IMR-90 (cell line): Measurements from ENCODE around the gene CCNI2. TPM values are rescaled to one million over a fixed set of nuclear protein-coding genes. Genes with fewer than 3 reads are reported as not detected.
A peak's percentile ranks its signal among the peaks of the same experiment; 100 is the strongest.

Source experiments
- ATAC-seq: fragments of 200-7000 bp; cut with Tn5 transposase; 2 replicates; pipeline ENCODE4 v1.9.1; 2020; ENCODE audit warnings: low read depth, mild to moderate bottlenecking, moderate library complexity
- BruUV-seq: library from RNA; stranded (reverse); fragments of 400-500 nt; replicated peaks from 2 replicates; lab custom pipeline; 2021; lab: Mats Ljungman, UMichigan
- CTCF ChIA-PET: fragments of 300-600 bp; formaldehyde crosslinking; extraction: SDS; loops from one replicate; lab custom pipeline; 2021; ENCODE audit warnings: antibody characterized with exemption; lab: Yijun Ruan, JAX
- POLR2A ChIA-PET: fragments of 300-600 bp; sonication (Branson Sonifier 250); formaldehyde crosslinking; loops from one replicate; lab custom pipeline; 2022; ENCODE audit warnings: antibody characterized with exemption; ENCODE audit not compliant: unreplicated experiment; lab: Charles Lee
- DNase-seq: peaks from one replicate; pipeline ENCODE4 v3.0.0; 2013
- H2AFZ ChIP-seq: replicated peaks from 2 replicates; pipeline ENCODE3; 2013; ENCODE audit warnings: low read length, mild to moderate bottlenecking; ENCODE audit not compliant: poor library complexity
- H2AK5ac ChIP-seq: 2 replicates; pipeline ENCODE4 v1.6.1; 2013; ENCODE audit warnings: low read depth, low read length, inconsistent platforms
- H2AK9ac ChIP-seq: replicated peaks from 2 replicates; pipeline ENCODE3; 2013; ENCODE audit warnings: mild to moderate bottlenecking, low read depth, low read length, moderate library complexity; ENCODE audit not compliant: poor library complexity
- H2BK120ac ChIP-seq: 2 replicates; pipeline ENCODE4 v1.6.1; 2013; ENCODE audit warnings: low read depth, low read length, inconsistent platforms
- H2BK15ac ChIP-seq: 3 replicates; pipeline ENCODE4 v1.6.1; 2013; ENCODE audit warnings: low read depth, low read length, inconsistent platforms
- H2BK20ac ChIP-seq: 2 replicates; pipeline ENCODE4 v1.6.1; 2013; ENCODE audit warnings: low read depth, mild to moderate bottlenecking, inconsistent platforms, low read length, moderate library complexity
- H2BK5ac ChIP-seq: 2 replicates; pipeline ENCODE4 v1.6.1; 2013; ENCODE audit warnings: mild to moderate bottlenecking, low read depth, low read length, inconsistent platforms; ENCODE audit not compliant: poor library complexity, severe bottlenecking
- H3K14ac ChIP-seq: replicated peaks from 2 replicates; pipeline ENCODE4 v1.6.1; 2013; ENCODE audit warnings: low read depth, low read length, inconsistent platforms
- H3K18ac ChIP-seq: 2 replicates; pipeline ENCODE4 v1.6.1; 2013; ENCODE audit warnings: low read depth, low read length, control low read depth
- H3K23ac ChIP-seq: 2 replicates; pipeline ENCODE4 v1.6.1; 2013; ENCODE audit warnings: low read depth, low read length, inconsistent platforms
- H3K27ac ChIP-seq: 2 replicates; pipeline ENCODE4 v1.5.1; 2013; ENCODE audit warnings: mild to moderate bottlenecking, control low read depth, low read length; ENCODE audit not compliant: insufficient read depth
- H3K27me3 ChIP-seq: 2 replicates; pipeline ENCODE4 v1.6.1; 2013; ENCODE audit warnings: low read length; ENCODE audit not compliant: control insufficient read depth, insufficient read depth
- H3K36me3 ChIP-seq: 2 replicates; pipeline ENCODE4 v1.6.1; 2013; ENCODE audit warnings: low read length, mixed read lengths; ENCODE audit not compliant: control insufficient read depth, insufficient read depth
- H3K4ac ChIP-seq: 2 replicates; pipeline ENCODE4 v1.6.1; 2013; ENCODE audit warnings: low read depth, low read length, inconsistent platforms
- H3K4me1 ChIP-seq: 2 replicates; pipeline ENCODE4 v1.6.1; 2013; ENCODE audit warnings: low read length, mixed read lengths; ENCODE audit not compliant: control insufficient read depth, insufficient read depth
- H3K4me2 ChIP-seq: 2 replicates; pipeline ENCODE4 v1.6.1; 2013; ENCODE audit warnings: low read depth, mild to moderate bottlenecking, control low read depth, low read length, moderate library complexity
- H3K4me3 ChIP-seq: 2 replicates; pipeline ENCODE4 v1.5.1; 2013; ENCODE audit warnings: low read depth, mild to moderate bottlenecking, control low read depth, low read length, moderate library complexity; ENCODE audit not compliant: insufficient read depth
- H3K56ac ChIP-seq: 2 replicates; pipeline ENCODE4 v1.6.1; 2013; ENCODE audit warnings: low read length, inconsistent platforms; ENCODE audit not compliant: insufficient read depth; ENCODE audit errors: extremely low read depth
- H3K79me1 ChIP-seq, 2 experiments: 2 replicates each; pipeline ENCODE4 v1.6.1; 2013; ENCODE audit warnings: low read length in 2 of 2, inconsistent platforms in 1 of 2, low read depth in 1 of 2
- H3K9ac ChIP-seq: 2 replicates; pipeline ENCODE4 v1.6.1; 2013; ENCODE audit warnings: low read depth, low read length, control low read depth
- H3K9me1 ChIP-seq: 2 replicates; pipeline ENCODE4 v1.6.1; 2013; ENCODE audit warnings: low read length, inconsistent platforms; ENCODE audit not compliant: insufficient read depth
- H3K9me3 ChIP-seq: 2 replicates; pipeline ENCODE4 v1.6.1; 2013; ENCODE audit warnings: low read length; ENCODE audit not compliant: control insufficient read depth, insufficient read depth
- H4K20me1 ChIP-seq: 2 replicates; pipeline ENCODE4 v1.6.1; 2013; ENCODE audit warnings: low read length, inconsistent platforms; ENCODE audit not compliant: insufficient read depth
- H4K5ac ChIP-seq: 2 replicates; pipeline ENCODE4 v1.6.1; 2013; ENCODE audit warnings: mild to moderate bottlenecking, low read depth, low read length, control low read depth
- H4K8ac ChIP-seq, 2 experiments: 2 replicates each; pipeline ENCODE4 v1.6.1; 2013; ENCODE audit warnings: low read depth in 2 of 2, low read length in 2 of 2, control low read depth in 1 of 2, inconsistent platforms in 1 of 2
- H4K91ac ChIP-seq: 2 replicates; pipeline ENCODE4 v1.6.1; 2013; ENCODE audit warnings: low read depth, low read length, inconsistent platforms; ENCODE audit not compliant: insufficient read depth
- CEBPB ChIP-seq: IDR thresholded peaks from 2 replicates; pipeline ENCODE4 v1.6.1; 2012; ENCODE audit warnings: low read depth, low read length, improper control_type of control experiment
- CHD1 ChIP-seq: IDR thresholded peaks from 2 replicates; pipeline ENCODE4 v1.6.1; 2012; ENCODE audit warnings: low read depth, low read length, improper control_type of control experiment
- FOS ChIP-seq: fragments of 150-350 bp; IDR thresholded peaks from 2 replicates; pipeline ENCODE4 v1.6.1; 2016; ENCODE audit warnings: low read depth, low read length
- NFE2L2 ChIP-seq: fragments of 150-350 bp; IDR thresholded peaks from 2 replicates; pipeline ENCODE4 v1.6.1; 2016; ENCODE audit warnings: low read depth, mild to moderate bottlenecking, low read length
- RAD21 ChIP-seq: IDR thresholded peaks from 2 replicates; pipeline ENCODE4 v1.6.1; 2012; ENCODE audit warnings: low read length, improper control_type of control experiment
- RCOR1 ChIP-seq: IDR thresholded peaks from 2 replicates; pipeline ENCODE4 v1.6.1; 2012; ENCODE audit warnings: mild to moderate bottlenecking, low read length, improper control_type of control experiment; ENCODE audit not compliant: insufficient replicate concordance
- RFX5 ChIP-seq: IDR thresholded peaks from 2 replicates; pipeline ENCODE4 v1.8.0; 2012; ENCODE audit warnings: low read depth, mild to moderate bottlenecking, low read length, moderate library complexity
- SMC3 ChIP-seq: fragments of 150-350 bp; IDR thresholded peaks from 2 replicates; pipeline ENCODE4 v1.6.1; 2016; ENCODE audit warnings: low read depth, mild to moderate bottlenecking, antibody characterized with exemption, low read length, moderate library complexity
- WGBS, 2 experiments: methylation state at CpG; one replicate each; pipeline versions ENCODE4 v1.1.5 to v1.1.7; 2013; ENCODE audit warnings: missing lambda C conversion rate in 2 of 2; ENCODE audit not compliant: insufficient read length in 1 of 2; ENCODE audit errors: extremely low coverage in 2 of 2; 5-methylcytosine and 5-hydroxymethylcytosine counted together
- dilution Hi-C: fragments of 300-500 bp; cut with HindIII; formaldehyde crosslinking; loops from one replicate; pipeline ENCODE4 v1.14.3; 2018; ENCODE audit warnings: low sequenced_read_pairs; ENCODE audit not compliant: unreplicated experiment
- in situ Hi-C: fragments of 300-500 bp; cut with MboI; formaldehyde crosslinking; loops from 3 replicates; pipeline ENCODE4 v1.14.3; 2019; ENCODE audit warnings: low sequenced_read_pairs, inconsistent platforms, mixed read lengths
- intact Hi-C: fragments of 100-400 bp; cut with micrococcal nuclease; formaldehyde crosslinking; loops from 2 replicates; pipeline ENCODE4 v1.10.0; 2022
- polyA plus RNA-seq, 3 experiments: library from polyadenylated mRNA; depleted of rRNA; stranded (reverse); fragments of >200 nt; gene quantifications; 2 replicates each; pipeline ENCODE4 v1.2.3, GENCODE V29; 2012; ENCODE audit warnings: low replicate concordance in 1 of 3
- total RNA-seq: library from RNA; depleted of rRNA; stranded (reverse); fragments of >200 nt; gene quantifications from 2 replicates; pipeline ENCODE4 v1.2.3, GENCODE V29; 2012
- TF ChIP-seq, protein P1 (sequence below): fragments of 150-350 bp; IDR thresholded peaks from 2 replicates; pipeline ENCODE4 v1.6.1; 2017; ENCODE audit warnings: mild to moderate bottlenecking, antibody characterized with exemption, low read length, low read depth
- TF ChIP-seq, protein P2 (sequence below): fragments of 150-350 bp; IDR thresholded peaks from 2 replicates; pipeline ENCODE4 v1.6.1; 2016; ENCODE audit warnings: low read depth, mild to moderate bottlenecking, low read length, moderate library complexity, borderline replicate concordance

CCNI2 gene
- total and polyA plus RNA-seq, 2 of the 4 experiments (the other 2 are of a cell fraction): not detected

DNA sequence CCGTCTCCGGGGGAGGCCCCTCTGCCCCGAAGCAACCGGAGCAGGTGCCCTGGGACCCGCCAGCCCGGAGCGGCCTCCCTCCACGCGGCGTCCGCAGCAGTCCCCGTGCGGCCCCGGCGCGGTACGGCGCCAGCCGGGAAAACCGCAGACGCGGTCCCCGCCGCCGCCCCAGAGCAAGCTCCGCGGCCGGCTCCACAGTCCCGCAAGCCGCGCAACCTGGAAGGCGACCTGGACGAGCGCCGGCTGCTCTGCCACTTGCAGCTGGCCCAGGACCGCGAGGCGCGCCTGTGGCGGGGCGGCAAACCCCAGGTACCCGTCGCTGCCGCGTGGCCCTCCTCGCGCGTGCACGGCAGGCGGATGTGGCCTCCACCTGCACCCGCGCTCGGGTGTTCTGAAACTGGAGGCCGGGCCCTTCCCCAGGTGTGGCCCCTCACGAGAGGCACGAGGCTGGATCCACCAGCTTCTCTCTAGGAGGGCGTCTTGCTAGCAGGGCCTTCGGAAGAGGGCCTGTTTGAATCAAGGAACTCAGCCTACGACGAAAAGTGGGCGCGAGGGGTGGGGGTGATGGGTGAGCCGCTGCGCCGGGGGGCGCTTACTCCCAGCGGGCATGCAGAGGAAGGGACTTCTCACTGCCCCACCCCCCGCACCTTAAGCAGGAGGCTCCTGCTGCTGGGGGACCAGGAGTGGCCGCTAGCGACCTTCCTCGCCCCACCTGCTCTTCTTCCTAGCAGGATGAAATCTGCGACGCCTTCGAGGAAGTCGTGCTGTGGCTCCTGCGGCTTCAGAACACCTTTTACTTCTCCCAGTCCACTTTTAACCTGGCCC is 602 bp downstream of the CCNI2 start:
- in situ Hi-C loops (no loop called here), intact Hi-C loops (no loop called here), dilution Hi-C loops (no loop called here)
- H3K9me3 ChIP-seq: peaks cover 2% of the 10 kb centered on the region
- H2BK15ac ChIP-seq: no peak overlapping the region
- no peaks in the 10 kb centered on the region for H4K20me1 ChIP-seq
- no peak overlapping the region for H4K91ac ChIP-seq
- no peak overlapping the region for H2BK5ac ChIP-seq
- H3K27ac ChIP-seq: no peak overlapping the region
- no peak overlapping the region for H3K23ac ChIP-seq
- no peak overlapping the region for H3K4ac ChIP-seq
- H3K4me2 ChIP-seq: peak overlapping the region; percentile 76
- no peak overlapping the region; the same call in 1 of the 2 replicates for H3K4me3 ChIP-seq
- no peak overlapping the region for H3K18ac ChIP-seq
- no peaks in the 10 kb centered on the region for H3K9me1 ChIP-seq
- H3K4me1 ChIP-seq: peaks cover 2% of the 10 kb centered on the region; the same call in 1 of the 2 replicates
- WGBS, 2 experiments: 10% methylated on average over 30 of the region's 76 CpGs; no CpG with 5 or more reads in 1 of the 2 experiments
- TF ChIP-seq RFX5 (no peak), CEBPB (no peak), SMC3 (no peak), CHD1 (no peak), NFE2L2 (no peak), FOS (no peak), RCOR1 (no peak), RAD21 (no peak)
- TF ChIP-seq, protein P1, sequence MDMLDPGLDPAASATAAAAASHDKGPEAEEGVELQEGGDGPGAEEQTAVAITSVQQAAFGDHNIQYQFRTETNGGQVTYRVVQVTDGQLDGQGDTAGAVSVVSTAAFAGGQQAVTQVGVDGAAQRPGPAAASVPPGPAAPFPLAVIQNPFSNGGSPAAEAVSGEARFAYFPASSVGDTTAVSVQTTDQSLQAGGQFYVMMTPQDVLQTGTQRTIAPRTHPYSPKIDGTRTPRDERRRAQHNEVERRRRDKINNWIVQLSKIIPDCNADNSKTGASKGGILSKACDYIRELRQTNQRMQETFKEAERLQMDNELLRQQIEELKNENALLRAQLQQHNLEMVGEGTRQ: no peak
- TF ChIP-seq, protein P2, sequence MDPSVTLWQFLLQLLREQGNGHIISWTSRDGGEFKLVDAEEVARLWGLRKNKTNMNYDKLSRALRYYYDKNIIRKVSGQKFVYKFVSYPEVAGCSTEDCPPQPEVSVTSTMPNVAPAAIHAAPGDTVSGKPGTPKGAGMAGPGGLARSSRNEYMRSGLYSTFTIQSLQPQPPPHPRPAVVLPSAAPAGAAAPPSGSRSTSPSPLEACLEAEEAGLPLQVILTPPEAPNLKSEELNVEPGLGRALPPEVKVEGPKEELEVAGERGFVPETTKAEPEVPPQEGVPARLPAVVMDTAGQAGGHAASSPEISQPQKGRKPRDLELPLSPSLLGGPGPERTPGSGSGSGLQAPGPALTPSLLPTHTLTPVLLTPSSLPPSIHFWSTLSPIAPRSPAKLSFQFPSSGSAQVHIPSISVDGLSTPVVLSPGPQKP: no peak
- H4K8ac ChIP-seq: no peak overlapping the region
- H3K14ac ChIP-seq: no peak overlapping the region
- H3K36me3 ChIP-seq: no peaks in the 10 kb centered on the region
- H2AK5ac ChIP-seq: no peak overlapping the region
- ATAC-seq: no peak
- H3K56ac ChIP-seq: no peak overlapping the region
- H3K9ac ChIP-seq: no peak overlapping the region
- H4K5ac ChIP-seq: no peak overlapping the region
- ChIA-PET CTCF (interaction anchor here (0.7 kb wide), 1 partner anchor 11 kb away, joined by 3 read pairs; the partner anchor contains the start of gene KIF3A), POLR2A (interaction anchor here (0.5 kb wide), 1 partner anchor 18 kb away, joined by 3 read pairs; no protein-coding TSS in a partner anchor)
- no peak for DNase-seq
- H2BK120ac ChIP-seq: no peak overlapping the region
- no TSS peak for BruUV-seq
- H2AFZ ChIP-seq: peak overlapping the region; percentile 87
- H2BK20ac ChIP-seq: no peak overlapping the region
- peaks cover 39% of the 10 kb centered on the region for H3K27me3 ChIP-seq
- H2AK9ac ChIP-seq: peak overlapping the region; percentile 16
- no peaks in the 10 kb centered on the region for H3K79me1 ChIP-seq
